RWPE2 (cell line): ENCODE results near the gene CRLF1.

ENCODE experiments used
- ATAC-seq: fragments of 200-7000 bp; cut with Tn5 transposase; 3 replicates; pipeline ENCODE4 v1.9.1; 2021; ENCODE audit warnings: low read depth
- DNase-seq: peaks from one replicate; pipeline ENCODE4 v3.0.0-alpha.2; 2020; ENCODE audit warnings: low spot score
- H3K27ac ChIP-seq: fragments of 450-650 bp; 2 replicates; pipeline ENCODE4 v1.5.1; 2017; ENCODE audit warnings: mild to moderate bottlenecking; ENCODE audit not compliant: poor library complexity, severe bottlenecking
- H3K27me3 ChIP-seq: fragments of 250-450 bp; sonication (Bioruptor Pico); 2 replicates; pipeline ENCODE4 v1.5.1; 2021; ENCODE audit warnings: mild to moderate bottlenecking, moderate library complexity; ENCODE audit not compliant: insufficient read depth, poor library complexity, severe bottlenecking
- H3K36me3 ChIP-seq: fragments of 250-450 bp; sonication (Bioruptor Pico); 2 replicates; pipeline ENCODE4 v1.5.1; 2020; ENCODE audit warnings: low read depth, mild to moderate bottlenecking, moderate library complexity
- H3K4me1 ChIP-seq: fragments of 250-450 bp; sonication (Bioruptor Pico); 2 replicates; pipeline ENCODE4 v1.5.1; 2021; ENCODE audit warnings: mild to moderate bottlenecking, moderate library complexity; ENCODE audit not compliant: insufficient read depth, poor library complexity, severe bottlenecking
- H3K4me3 ChIP-seq: fragments of 250-450 bp; sonication (Bioruptor Pico); 2 replicates; pipeline ENCODE4 v1.5.1; 2021; ENCODE audit warnings: mild to moderate bottlenecking, moderate library complexity; ENCODE audit not compliant: severe bottlenecking
- H3K9me3 ChIP-seq: fragments of 250-450 bp; sonication (Bioruptor Pico); 2 replicates; pipeline ENCODE4 v1.5.1; 2021; ENCODE audit warnings: mild to moderate bottlenecking, moderate library complexity; ENCODE audit not compliant: severe bottlenecking
- CTCF ChIP-seq: fragments of 450-650 bp; IDR thresholded peaks from one replicate; pipeline ENCODE4 v1.5.1; 2017; ENCODE audit warnings: mild to moderate bottlenecking, moderate library complexity; ENCODE audit not compliant: poor library complexity, severe bottlenecking

CRLF1 gene

DNA sequence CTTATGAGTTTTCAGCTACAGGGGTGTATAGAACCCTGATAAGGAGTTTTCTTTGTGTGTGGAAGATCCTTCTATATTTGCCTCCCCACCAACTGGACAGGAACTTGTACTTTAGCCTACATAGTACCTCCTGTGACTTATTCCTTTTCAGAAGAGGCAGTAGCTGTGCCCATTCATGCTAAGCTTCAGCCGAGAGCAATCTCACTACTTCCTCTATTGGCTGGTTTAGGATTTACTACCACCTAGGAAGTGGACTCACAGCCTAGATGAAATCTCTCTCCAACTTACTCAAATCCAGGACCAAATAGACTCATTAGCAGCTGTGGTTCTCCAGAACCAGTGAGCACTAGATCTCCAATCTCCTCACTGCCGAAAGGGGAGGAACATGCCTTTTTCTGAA, 20.3 kb downstream of the CRLF1 start:
- no peak for TF ChIP-seq CTCF
- peaks cover 5% of the 10 kb centered on the region for H3K4me1 ChIP-seq
- no peaks in the 10 kb centered on the region for H3K27me3 ChIP-seq
- no peak overlapping the region for H3K27ac ChIP-seq
- no peak overlapping the region for H3K4me3 ChIP-seq
- no peaks in the 10 kb centered on the region for H3K9me3 ChIP-seq
- H3K36me3 ChIP-seq, result peaks cover 7% of the 10 kb centered on the region; the same call in 1 of the 2 replicates
- no peak for ATAC-seq
- DNase-seq, result no peak

GRCh38 chr19:18580311-18580710, 26.3 kb downstream of the CRLF1 start:
- Histone ChIP-seq H3K4me3 (no peak overlapping the region), H3K4me1 (no peaks in the 10 kb centered on the region), H3K27me3 (no peaks in the 10 kb centered on the region), H3K36me3 (peaks cover 18% of the 10 kb centered on the region), H3K27ac (no peak overlapping the region), H3K9me3 (no peaks in the 10 kb centered on the region)
- no peak for DNase-seq
- no peak for TF ChIP-seq CTCF
- no peak for ATAC-seq

DNA sequence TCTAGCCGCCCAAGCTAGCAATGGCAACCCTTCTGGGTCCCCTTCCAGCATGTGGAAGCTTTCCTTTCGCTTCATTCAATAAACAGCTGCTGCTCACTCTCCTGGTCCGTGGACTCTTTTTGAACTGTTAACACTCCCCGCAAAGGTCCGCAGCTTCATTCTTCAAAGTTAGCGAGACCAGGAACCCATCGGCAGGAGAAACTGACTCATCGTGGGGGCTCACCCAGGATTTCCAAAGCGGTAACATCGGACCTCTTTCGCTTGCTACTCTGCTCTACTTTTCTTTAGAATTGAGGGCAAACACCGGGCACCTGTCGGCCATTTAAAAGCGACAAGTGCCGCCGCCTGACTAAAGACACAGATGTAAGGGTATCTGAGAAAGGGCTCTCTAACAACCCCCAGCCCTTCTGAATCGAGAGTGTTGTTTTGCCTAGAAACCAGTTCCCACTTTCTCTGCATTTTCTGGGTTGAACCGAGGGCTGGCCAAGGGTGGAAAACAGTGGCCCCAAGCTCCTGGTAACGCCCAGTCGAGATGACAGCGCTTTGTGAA, 29.2 kb downstream of the CRLF1 start:
- no peak for DNase-seq
- H3K4me1 ChIP-seq, result peaks cover 6% of the 10 kb centered on the region
- H3K27ac ChIP-seq, result no peak overlapping the region
- H3K4me3 ChIP-seq, result no peak overlapping the region
- no peaks in the 10 kb centered on the region for H3K27me3 ChIP-seq
- ATAC-seq, result no peak
- TF ChIP-seq CTCF, result no peak
- no peaks in the 10 kb centered on the region for H3K9me3 ChIP-seq
- H3K36me3 ChIP-seq, result peaks cover 45% of the 10 kb centered on the region

- H3K4me1 ChIP-seq, result peaks cover 6% of the 10 kb centered on the region
- no peaks in the 10 kb centered on the region for H3K27me3 ChIP-seq
- H3K36me3 ChIP-seq, result peaks cover 45% of the 10 kb centered on the region
- no peak overlapping the region for H3K4me3 ChIP-seq
- DNase-seq (no peak), ATAC-seq (no peak)
- no peak overlapping the region for H3K27ac ChIP-seq
- H3K9me3 ChIP-seq, result no peaks in the 10 kb centered on the region
- TF ChIP-seq CTCF, result no peak
Observed at GRCh38 chr19:18576383-18576782, 30.2 kb downstream of the CRLF1 start.

- no peak overlapping the region for H3K4me3 ChIP-seq
- peaks cover 45% of the 10 kb centered on the region for H3K36me3 ChIP-seq
- ATAC-seq, result no peak
Observed at GRCh38 chr19:18574691-18575291, 31.8 kb downstream of the CRLF1 start.

More at GRCh38 chr19:18574691-18575291, 31.8 kb downstream of the CRLF1 start:
- TF ChIP-seq CTCF, result no peak
- Histone ChIP-seq H3K4me1 (peaks cover 6% of the 10 kb centered on the region), H3K9me3 (no peaks in the 10 kb centered on the region), H3K27ac (no peak overlapping the region), H3K27me3 (no peaks in the 10 kb centered on the region)
- no peak for DNase-seq
